SJCRH30 (cell line): ENCODE data around the gene PRR20A. TPM values are rescaled to one million over a fixed set of nuclear protein-coding genes. Genes with fewer than 3 reads are reported as not detected.

ENCODE experiments used
- total RNA-seq: library from RNA; depleted of rRNA; stranded (reverse); fragments of >200 nt; shearing (Covaris generic); gene quantifications from 2 replicates; pipeline ENCODE4 v1.2.3, GENCODE V29; 2014; rRNA removed

PRR20A gene
- total RNA-seq, 1 experiment from 2014 or later: not detected

Other genes starting within 250 kb of the PRR20A start
- not detected in 2 replicates for gene PRR20B, start 6.6 kb downstream of the PRR20A start, total RNA-seq
- not detected in 2 replicates for gene PRR20C, start 13.1 kb downstream of the PRR20A start, total RNA-seq
- gene PRR20D, start 19.7 kb downstream of the PRR20A start, total RNA-seq: not detected in 2 replicates
- not detected in 2 replicates for gene PRR20E, start 26.3 kb downstream of the PRR20A start, total RNA-seq